GM12892 (cell line): ENCODE measurements around the gene POP4.

Experiments used
- POLR2A ChIP-seq: IDR thresholded peaks from 2 replicates; pipeline ENCODE4 v1.6.1; 2011; ENCODE audit warnings: low read depth, low read length, control low read depth
- POLR2AphosphoS5 ChIP-seq: IDR thresholded peaks from 2 replicates; pipeline ENCODE4 v1.6.1; 2011; ENCODE audit warnings: low read depth, low read length, control low read depth

DNA sequence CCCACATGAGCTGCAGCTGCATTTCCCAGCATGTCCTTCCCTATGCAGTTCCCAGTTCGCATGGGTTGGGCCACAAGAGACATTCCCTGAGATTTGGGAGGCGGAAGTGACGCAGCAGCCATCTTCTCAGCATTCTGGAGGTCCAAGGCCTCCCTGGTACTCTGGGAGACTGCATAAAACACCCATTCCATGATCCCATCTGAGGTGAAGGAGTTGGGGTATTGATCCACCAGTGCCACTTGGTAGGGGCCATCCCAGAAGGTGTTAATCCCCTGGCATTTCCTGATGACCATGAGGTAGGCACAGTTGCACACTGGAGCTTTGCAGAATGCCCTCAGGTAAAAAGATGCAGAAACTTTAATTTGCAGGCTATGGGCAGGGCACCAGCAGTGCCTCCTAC is 25.4 kb downstream of the POP4 start:
- TF ChIP-seq POLR2AphosphoS5 = no peak
- TF ChIP-seq POLR2A = no peak
